Activated T-cell treated with anti-CD3 and anti-CD28 coated beads for 1 hour (primary cell): ENCODE data around the gene ANKRD18B.
"Not testable (repeated sequence)": the region's sequence is repeated elsewhere in the genome, so short reads cannot be mapped to it uniquely, and the experiment has no call there.

ENCODE experiments used
- DNase-seq: peaks from one replicate; pipeline ENCODE4 v3.0.0-alpha.2; 2020; ENCODE audit warnings: low read depth

ANKRD18B gene

DNA sequence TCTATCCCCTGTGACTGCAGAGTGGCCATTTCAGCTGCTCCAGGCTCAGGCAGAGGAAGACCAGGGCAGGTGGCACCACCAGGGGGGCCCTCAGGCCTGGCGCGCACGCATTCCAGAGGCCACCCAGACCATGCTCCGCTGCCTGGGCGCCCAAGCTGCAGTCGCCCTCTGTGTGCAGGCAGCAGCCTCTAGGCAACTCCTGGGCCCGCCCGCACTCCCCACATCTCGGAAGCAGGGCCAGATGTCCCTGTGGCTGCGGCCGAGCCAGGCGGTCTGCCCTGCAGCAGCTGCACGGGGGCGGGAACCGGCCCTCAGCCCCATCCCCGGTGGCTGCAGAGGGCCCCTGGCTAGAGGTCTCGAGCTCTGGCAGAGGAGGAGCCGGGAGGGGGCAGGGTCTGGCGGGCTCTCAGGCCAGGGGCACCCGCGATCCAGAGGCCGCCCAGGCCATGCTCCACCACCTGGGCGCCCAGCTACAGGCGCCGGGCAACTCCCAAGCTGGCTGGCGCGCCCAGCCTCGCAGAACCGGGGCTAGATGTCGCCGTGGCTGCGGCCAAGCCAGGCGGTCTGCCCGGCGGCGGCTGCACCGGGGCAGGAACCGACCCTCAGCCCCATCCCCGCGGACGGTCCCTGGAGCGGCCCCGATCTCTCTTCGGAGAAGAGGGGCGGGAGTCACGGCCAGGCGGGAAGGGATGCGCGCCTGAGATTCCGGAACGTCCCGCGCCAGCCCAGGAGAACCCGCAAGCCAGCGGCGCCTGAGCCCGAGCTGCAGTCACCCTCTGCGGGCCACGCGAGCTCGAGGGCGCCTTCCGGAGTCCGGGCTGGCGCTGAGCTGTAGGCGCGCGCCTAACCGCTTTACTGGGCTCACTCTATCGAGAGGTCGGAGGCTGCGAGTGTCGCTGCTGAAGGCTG, at the start of gene ANKRD18B:
Gene ANKRD18B, plus strand, starts transcription at position 855 of the 909 bp plus-strand sequence. CDS start 239 bp downstream, outside the sequence.
- DNase-seq: peak; percentile 32

DNA sequence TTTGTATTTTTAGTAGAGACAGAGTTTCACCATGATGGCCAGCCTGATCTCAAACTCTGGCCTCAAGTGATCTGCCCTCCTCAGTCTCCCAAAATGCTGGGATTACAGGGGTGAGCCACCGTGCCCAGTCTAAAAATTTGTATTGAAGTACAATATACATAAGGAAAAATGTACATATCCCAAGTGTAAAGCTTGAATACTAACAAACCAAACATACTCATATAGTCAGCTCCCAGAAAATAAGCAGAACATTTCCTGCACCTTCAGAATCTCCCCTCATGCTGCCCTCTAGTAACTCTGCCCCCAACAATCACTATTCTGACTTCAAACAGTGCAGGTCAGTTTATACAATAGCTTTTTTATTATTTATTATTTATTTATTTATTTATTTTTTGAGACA, 48.7 kb upstream of the ANKRD18B start:
- no peak for DNase-seq

DNA sequence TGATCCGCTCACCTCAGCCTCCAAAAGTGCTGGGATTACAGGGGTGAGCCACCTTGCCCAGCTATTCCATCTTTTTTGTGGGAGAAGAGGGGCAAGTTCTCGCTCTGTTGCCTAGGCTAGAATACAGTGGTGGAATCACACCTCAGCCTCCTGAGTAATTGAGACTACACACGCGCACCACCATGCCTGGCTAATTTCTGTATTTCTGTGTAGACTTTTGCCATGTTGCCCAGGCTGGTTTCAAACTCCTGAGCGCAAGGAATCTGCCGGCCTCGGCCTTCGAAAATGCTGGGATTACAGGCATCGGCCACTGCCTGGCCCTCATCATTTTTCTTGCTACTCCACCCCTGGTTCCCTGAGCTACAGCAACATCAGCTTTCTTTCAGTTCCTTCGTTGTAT, 47.5 kb upstream of the ANKRD18B start:
- no peak for DNase-seq

DNA sequence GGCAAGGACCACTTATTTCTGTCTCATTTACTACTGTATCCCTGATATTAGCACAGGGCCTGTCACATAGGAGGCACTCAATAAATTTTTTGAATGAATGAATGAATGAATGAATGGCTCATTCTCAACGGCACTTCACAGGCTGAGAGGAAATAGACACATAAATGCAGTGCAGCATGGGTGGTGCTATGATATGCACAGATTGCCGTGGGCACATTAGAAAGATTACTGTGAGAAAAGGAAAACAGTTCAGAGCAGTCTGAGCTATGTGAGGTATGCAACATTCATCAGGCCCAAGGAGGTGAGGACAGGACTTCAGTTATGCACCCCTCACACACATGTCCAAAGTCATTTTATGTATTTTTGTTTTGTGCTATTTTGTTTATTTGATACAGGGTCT, 43.9 kb upstream of the ANKRD18B start:
- no peak for DNase-seq

DNA sequence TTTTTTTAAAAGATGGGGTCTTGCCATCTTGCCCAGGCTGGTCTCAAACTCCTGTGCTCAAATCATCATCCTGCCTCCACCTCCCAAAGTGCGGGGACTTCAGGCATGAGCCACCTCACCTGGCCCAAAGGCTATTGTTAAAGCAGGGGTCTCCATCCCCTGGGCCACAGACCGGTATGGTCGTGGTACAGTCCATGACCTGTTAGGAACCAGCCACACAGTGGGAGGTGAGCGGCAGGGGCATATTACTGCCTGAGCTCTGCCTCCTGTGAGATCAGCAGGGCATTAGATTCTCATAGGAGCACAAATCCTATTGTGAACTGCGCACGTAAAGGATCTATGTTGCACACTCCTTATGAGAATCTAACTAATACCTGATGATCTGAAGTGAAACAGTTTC, 43.1 kb upstream of the ANKRD18B start:
- no peak for DNase-seq

DNA sequence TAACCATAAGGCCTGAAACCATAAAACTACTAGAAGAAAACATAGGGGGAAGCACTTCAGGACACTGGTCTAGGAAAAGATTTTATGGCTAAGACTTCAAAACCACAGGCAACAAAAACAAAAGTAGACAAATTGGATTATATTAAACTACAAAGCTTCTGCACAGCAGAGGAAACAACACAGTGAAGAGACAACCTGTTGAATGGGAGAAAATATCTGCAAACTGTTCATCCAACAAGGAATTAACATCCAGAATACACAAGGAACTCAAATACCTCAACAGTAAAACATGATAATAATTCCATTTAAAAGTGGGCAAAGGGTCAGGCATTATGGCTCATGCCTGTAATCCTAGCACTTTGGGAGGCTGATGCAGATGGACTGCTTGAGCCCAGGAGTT, 38.7 kb upstream of the ANKRD18B start:
- not testable (repeated sequence) for DNase-seq

DNA sequence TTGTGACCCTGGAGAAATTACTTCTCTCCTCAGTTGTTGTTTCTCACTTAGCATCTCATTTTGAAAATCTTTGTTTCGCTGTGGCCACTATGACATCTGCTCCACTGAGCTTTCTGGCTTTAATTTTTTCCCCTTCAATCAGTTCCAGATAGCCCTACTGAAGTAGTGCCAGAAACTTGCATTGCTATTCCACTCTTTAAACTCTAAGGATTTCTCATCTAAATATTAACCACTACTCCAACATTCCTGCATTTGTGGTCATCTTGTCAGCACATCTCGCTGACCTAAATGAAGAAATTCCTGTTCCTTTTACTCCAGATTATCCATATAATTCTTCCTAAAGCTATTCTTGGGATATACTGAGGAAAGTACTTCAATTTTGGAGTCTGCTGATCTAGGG, 35.0 kb upstream of the ANKRD18B start:
- no peak for DNase-seq

DNA sequence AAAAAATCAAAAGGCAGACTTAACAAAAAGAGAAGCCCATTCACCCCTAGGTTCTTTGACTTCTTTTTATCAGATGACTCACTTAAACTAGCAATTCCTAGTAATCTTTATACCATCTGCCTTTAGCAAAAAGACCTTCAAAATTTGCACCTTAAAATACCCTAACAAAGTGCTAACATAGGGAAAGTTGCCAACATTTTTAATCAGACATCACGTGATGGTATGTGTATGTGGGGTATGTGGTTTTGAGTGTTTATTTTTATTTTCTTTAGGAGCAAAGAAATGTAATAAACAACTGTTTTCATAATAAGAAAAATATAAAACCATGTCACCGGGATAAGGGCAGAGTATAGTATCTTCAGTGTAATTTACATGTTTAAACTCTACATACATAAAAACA, 30.2 kb upstream of the ANKRD18B start:
- DNase-seq: not testable (repeated sequence)

DNA sequence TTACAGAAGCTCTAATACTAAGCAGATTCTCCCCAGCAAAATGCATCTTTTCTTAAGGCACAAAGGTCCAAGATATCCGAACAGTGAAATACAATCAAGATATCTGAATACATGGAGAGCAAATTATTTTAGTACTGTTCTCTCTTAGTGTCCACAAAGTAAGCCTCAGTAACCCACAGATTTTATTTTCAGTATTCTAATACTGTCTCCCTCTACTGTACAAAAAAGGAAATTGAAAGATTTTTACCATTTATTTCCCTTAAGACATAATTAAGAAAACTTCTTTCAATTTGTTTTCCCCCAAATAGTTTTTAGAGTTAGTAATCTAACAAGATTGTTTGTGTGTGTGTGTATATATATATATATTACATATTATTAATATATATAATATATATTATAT, 25.7 kb upstream of the ANKRD18B start:
- DNase-seq: no peak

DNA sequence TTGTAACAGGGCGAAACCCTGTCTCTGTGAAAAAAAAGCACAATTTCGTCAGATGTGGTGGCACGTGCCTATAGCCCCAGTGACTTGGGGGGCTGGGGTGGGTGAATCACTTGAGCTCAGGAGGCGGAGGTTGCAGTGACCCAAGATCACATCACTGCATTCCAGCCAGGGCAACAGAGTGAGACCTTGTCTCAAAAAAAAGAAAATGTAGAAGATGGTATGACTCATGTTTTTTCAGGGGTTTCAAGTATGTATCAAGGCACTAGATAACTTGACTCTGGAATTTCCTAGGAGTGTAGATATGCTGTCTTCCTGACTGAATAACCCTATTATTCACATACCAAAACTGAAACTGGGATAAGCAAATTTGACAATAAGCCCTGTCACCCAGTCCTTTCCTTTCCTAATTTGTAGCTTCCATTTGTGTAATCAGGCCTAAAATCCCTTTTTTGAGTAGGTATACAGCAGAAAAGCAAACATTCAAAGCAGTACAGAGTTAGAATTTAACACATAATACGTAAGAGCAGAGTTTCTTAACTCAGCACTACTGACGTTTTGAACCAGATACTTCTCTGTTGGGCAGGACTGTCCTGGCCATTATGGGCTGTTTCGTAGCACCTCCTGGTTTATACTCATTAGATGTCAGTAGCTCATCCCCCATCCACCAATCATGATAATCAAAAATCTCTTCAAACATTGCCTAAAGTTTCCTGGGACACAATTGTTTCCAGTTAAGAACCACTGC, 17.3 kb upstream of the ANKRD18B start:
- DNase-seq: no peak

DNA sequence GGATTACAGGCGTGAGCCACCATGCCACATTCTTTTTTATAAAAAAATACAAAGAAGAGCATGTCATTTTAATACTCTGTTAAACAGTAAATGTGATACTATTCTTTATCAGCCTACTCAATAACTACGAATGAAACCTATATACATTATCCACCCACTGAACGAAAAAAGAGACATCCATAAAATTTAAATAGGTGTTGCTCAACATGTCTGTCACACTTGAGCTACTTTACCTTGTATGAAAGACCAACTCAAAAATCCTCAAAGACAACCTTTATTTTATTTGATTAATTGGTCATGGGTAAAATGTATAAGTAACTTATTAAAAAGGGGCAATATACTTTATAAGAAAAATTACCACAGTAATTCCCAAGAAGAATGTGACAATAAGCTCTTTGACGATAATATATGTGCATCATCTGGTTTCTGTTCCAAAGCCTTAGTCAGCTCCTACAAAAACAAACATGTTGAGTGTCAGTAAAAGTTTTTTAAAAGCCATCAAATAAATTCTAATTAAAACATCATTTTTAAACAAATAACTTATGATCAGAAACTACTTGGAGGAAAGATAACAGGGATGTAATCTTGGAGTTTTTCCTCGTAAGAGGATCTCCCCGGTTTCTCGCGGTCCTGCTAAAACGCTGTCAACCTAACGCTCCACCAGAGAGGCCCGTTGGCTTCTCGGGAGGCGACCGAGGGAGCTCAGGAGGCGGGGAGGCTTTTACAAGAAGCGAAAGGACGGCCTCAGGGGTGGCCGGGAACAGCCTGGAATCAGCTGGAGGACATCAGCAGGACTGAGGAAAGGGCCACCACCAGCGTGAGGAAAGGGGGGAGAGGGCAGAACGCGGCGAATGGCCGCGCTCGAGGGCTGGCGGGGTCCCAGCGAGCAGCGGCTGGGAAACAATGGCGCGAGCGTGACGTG, 13.5 kb upstream of the ANKRD18B start:
- peak; percentile 8 for DNase-seq

DNA sequence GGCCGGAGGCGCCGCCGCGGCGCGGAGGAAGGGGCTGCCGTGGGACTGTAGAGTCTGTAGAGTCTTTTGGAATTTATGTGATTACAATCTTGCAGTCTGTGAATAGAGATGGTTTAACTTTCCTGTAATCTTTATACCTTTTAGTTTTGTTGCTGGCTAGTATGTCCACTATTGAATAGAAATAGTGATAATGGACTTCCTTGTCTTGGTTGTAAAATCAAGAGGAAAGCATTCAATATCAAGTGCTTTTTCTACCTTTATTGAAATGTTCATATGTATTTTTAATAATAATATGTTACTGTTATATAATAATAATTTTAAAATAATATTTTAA, 12.9 kb upstream of the ANKRD18B start:
- not testable (repeated sequence) for DNase-seq

DNA sequence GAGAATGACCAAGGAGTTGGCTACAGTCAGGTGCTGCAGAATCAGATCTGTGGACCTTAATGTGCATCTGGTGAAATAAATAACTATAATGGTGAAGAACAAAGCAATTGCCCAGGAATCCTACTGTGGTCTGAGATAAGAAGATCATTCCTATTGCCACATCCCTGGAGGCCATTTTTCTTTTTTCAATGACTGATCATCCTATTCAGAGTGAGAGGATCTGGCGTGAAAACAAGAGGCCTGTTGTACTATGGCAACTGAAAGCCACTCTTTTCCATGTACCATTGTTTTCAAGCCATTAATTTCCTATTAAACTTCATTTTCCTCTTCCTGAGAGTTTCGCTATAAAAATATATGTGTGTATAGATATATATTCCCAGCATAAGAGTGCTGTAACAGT, 11.5 kb upstream of the ANKRD18B start:
- DNase-seq: not testable (repeated sequence)

DNA sequence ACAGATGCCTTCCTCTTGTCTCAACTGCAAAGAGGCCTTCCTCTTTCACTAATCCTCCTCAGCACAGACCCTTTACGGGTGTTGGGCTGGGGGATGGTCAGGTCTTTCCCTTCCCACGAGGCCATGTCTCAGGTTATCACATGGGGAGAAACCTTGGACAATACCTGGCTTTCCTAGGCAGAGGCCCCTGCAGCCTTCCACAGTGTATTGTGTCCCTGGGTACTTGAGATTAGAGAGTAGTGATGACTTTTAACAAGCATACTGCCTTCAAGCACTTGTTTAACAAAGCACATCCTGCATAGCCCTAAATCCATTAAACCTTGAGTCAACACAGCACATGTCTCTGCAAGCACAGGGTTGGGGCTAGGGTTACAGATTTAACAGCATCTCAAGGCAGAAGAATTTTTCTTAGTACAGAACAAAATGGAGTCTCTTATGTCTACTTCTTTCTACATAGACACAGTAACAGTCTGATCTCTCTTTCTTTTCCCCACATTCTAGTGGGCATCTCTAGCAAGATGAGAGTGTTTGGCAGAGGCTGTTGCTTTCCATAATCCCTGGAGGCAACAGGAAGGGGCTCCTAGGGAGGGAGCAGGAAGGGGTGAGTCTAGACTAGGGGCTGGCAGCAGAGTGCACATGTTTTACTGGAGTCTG, 8.6 kb upstream of the ANKRD18B start:
- not testable (repeated sequence) for DNase-seq

DNA sequence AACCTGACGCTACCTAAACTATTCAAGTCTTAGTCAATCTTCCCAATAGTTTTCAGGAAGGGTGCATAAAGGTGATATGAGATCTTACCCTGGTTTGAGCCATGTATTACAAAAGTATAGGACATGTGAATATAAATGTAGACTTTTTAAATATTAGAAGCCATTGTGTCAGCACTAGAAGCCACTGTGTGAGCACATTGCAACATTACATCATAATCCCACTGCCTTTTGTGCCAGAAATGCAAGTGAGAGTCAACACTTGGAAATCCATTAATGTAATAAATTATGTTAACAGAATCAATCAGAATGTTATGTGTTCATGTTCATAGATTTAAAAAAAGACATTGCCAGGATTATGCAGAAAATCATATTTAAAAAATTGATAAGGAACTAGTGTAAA, 7.7 kb upstream of the ANKRD18B start:
- DNase-seq: not testable (repeated sequence)

DNA sequence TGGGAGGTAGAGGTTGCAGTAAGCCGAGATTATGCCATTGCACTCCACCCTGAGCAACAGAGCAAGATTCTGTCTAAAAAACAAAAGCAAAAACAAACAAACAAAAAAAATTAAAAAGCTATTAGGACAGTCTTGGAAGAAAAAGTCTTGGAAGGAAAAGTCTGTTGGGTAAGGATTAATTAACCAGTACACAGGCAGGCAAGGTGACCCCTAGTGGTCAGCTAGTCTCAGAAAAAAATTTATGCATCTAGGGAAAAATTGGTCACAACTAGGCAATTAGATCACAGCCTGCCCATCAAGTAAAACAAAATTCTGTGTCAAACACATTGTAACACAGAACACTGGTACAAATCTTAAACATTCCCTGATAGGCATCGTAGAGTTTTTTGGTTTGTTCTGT, 6.7 kb upstream of the ANKRD18B start:
- no peak for DNase-seq

DNA sequence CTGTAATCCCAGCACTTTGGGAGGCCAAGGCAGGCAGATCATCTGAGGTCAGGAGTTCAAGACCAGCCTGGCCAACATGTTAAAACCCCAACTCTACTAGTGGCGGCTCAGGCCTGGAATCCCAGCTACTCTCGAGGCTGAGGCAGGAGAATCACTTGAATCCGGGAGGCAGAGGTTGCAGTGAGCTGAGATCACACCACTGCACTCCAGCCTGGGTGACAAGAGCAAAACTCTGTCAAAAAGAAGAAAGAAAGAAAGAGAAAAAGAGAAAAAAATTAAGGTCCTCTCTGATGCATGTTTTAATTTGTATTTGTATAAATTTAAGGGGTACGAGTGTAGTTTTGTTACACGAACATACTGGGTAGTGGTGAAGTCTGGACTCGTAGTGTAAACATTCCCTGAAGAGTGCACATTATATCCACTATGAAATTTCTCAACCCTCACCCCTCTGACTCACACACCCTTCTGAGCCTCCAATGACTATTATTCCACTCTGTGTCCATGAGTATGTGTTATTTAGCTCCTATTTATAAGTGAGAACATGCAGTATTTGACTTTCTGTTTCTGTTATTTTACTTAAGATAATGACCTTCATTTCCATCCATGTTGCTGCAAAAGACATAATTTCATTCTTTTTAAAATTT, 6.0 kb upstream of the ANKRD18B start:
- DNase-seq: not testable (repeated sequence)

DNA sequence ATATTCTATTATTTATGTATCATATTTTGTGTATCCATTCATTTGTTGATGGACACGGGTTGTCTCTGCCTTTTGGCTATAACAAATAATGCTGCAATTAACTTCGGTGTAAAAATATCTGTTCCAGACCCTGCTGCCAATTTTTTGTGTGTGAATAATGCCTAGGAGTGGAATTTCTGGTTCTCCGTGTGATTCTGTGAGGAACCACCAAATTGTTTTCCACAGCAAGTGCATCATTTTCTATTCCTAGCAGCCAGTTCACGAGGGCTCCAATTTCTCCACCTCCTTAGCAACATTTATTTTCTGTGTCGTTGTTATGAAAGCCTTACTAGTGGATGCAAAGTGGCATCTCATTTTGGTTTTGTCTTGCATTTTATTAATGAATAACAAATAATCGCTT, 2.2 kb upstream of the ANKRD18B start:
- DNase-seq: not testable (repeated sequence)

DNA sequence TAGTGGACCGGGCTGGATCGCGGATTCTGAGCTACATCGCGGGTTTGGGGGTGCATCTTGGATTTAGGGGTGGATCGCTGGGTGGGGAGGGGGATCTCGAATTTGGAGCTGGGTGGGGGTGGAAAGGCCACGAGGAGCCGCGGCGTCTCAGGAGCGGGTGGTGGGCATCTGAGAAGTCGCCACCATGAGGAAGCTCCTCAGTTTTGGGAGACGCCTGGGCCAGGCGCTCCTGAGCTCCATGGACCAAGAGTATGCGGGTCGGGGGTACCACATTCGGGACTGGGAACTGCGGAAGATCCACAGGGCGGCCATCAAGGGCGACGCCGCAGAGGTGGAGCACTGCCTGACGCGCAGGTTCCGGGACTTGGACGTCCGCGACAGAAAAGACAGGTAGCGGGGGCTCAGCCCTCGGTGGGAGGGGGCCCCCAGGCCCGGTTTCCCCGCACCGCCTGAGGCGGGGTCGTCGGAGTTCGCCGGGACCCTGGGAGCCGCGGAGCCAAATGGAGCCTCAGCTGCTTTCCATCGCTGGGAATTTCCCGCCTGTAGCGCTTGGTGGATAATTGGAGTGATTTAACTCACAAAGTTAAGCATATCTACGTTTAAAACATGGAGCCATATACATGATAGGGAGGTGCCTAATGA, 376 bp downstream of the ANKRD18B start:
- DNase-seq: no peak

DNA sequence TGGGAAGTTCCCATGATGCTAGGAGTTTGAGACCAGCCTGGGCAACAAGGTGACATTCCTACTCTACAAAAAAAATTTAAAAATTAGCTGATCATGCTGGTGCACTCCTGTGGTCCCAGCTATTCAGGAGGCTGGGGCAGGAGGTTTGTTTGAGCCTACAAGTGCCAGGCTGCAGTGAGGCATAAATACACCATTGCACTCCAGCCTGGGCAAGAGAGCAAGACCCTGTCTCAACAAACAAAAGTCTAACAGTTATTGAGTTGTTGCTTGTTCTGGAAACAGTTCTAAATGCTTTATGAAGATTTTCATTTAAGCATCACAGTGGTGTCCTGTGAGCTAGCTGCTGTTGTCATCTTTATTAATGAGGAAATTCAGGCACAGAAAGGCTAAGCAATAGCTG, 4.0 kb downstream of the ANKRD18B start:
- not testable (repeated sequence) for DNase-seq

DNA sequence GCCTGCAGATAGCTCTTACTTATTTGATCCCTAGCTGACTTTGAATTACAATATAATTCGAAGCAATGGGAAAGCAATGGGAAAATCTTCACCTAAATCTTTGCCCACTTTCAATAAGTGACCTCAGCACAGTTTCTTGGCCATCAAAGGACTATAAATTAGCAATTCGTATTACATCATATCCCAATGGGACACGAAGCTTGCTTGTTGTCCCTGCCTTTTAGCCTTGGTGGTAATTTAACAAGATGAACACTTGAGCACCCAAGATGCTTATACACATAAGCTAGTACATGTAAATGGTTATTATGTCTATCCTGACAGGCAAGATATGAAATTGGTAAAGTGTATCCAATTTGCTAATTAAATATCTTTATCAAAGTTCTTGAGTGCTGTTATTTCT, 9.9 kb downstream of the ANKRD18B start:
- not testable (repeated sequence) for DNase-seq
